ENCODE measurements around the gene NFATC4.

NFATC4 gene

DNA sequence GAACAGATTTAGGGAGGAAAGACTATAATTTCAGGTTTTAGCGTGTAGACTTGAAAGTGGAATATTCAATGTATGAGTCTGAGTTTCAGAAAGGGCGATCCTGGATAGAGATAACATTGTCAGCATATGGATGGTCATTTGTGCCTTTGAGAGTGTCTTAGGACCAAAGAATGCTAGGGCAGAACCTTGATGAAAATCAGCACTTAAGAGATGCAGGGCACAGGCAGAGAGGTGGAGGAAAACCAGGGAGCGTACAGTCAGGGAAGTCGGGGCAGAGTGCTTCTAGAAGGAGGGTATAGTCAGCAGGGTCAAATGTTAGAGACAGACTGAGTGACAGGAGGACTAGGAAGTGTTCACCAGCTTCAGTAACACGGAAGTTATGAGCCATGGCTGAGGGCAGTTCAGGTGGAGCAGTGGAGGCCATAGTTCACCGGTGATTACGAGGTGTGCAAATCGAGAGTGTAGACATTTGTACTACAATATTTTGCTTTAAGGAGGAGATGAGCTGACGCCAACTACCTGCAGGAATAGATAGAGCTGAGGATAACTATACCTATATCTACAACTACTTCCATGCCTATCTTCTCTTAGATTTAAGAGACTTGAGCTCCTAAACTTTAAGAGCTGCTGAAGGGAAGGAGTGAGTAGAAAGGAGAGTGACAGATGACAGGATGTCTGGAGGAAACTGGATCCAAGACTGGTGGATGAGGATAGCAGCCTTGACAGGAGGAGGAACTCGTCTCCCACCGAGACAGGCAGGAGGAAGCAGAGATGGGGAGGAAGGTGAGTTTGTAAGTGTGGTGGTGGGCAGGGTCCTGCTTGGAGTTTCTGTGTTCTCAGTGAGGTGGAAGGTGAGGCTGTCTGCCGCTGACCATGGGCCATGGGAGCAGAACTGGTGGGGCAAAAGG lies 55.0 kb downstream of the NFATC4 start:
- no peaks in the 10 kb centered on the region for H3K36me3 ChIP-seq (ENCODE audit: control insufficient read depth, insufficient read depth, low read length)
- H3K4me1 ChIP-seq (ENCODE audit: control insufficient read depth, insufficient read depth, low read length, poor library complexity, severe bottlenecking), result no peaks in the 10 kb centered on the region
- H3K9me3 ChIP-seq (ENCODE audit: control insufficient read depth, low read length), result no peaks in the 10 kb centered on the region
- 86 to 93% methylated on average over 7 to 10 of the region's 12 CpGs for WGBS, 2 experiments (ENCODE audit: insufficient coverage in 2 of 2)
- H3K27ac ChIP-seq (ENCODE audit: low read depth, low read length, severe bottlenecking), result no peak overlapping the region
- H3K4me3 ChIP-seq (ENCODE audit: extremely low read depth, insufficient read depth, low read length, poor library complexity, severe bottlenecking), result no peak overlapping the region

DNA sequence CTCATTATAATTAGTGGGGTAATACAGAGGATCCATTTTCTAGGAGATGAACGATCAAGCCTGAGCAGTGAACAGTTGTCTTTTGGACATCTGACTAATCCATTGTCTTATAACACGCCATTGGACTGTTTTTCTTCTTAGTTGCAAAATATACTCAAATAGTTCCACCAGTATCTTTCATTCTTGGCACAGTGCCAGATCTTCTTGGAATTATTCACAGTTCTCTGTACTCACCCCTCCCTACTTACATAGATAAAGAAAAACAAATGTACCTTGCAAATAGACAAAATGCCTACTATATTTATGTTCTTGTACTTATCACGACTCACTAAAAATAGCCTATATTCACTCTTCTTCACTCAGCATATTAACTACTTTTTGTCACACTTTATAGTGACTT lies 57.7 kb downstream of the NFATC4 start:
- Histone ChIP-seq H3K27ac (ENCODE audit: low read depth, low read length, severe bottlenecking) (no peak overlapping the region), H3K9me3 (ENCODE audit: control insufficient read depth, low read length) (no peaks in the 10 kb centered on the region), H3K36me3 (ENCODE audit: control insufficient read depth, insufficient read depth, low read length) (no peaks in the 10 kb centered on the region), H3K4me1 (ENCODE audit: control insufficient read depth, insufficient read depth, low read length, poor library complexity, severe bottlenecking) (peaks cover 4% of the 10 kb centered on the region), H3K4me3 (ENCODE audit: extremely low read depth, insufficient read depth, low read length, poor library complexity, severe bottlenecking) (no peak overlapping the region)
- 86 to 90% methylated on average over 2 to 3 of the region's 3 CpGs for WGBS, 2 experiments (ENCODE audit: insufficient coverage in 2 of 2)

DNA sequence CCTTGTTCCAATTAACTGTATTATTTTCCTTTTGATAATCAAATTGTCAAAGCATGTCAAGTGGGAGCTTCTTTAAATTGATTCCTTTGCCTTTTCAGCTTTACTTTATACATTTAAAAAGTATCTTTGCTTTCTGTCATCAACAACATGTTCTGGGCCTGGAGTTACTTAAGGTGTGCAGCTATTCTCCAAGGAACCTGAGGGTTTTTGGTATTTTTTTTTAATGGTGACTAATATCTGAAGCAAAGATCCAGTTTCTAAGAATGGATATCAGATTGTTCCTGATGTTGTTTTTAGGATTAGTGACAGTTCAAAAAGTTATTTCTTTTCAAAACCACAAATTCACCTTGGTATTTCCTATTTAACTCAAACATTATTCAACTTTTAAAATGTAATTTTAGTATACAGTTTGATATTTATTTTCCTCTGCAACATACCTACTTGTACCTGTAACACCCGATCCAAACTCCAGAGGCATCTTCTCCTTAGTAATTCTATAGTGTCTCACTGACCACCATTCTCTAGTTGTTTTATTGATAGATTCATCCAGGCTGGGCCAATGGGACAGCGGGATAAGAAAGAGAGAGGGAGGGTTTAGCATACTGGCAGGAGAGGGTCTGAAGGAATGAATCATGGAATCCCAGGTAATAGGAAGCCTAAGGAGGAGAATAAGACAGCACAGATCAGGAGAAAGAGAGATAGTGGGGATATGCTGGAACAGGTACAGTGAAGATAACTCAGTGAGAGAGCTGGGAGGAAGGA lies 58.3 kb downstream of the NFATC4 start:
- no peak overlapping the region for H3K27ac ChIP-seq (ENCODE audit: low read depth, low read length, severe bottlenecking)
- H3K4me3 ChIP-seq (ENCODE audit: extremely low read depth, insufficient read depth, low read length, poor library complexity, severe bottlenecking), result no peak overlapping the region
- peaks cover 9% of the 10 kb centered on the region for H3K4me1 ChIP-seq (ENCODE audit: control insufficient read depth, insufficient read depth, low read length, poor library complexity, severe bottlenecking)
- H3K36me3 ChIP-seq (ENCODE audit: control insufficient read depth, insufficient read depth, low read length), result no peaks in the 10 kb centered on the region
- no peaks in the 10 kb centered on the region for H3K9me3 ChIP-seq (ENCODE audit: control insufficient read depth, low read length)
- WGBS, 2 experiments (ENCODE audit: insufficient coverage in 2 of 2), result 100% methylated on average over 1 of the region's 2 CpGs; no CpG with 5 or more reads in 1 of the 2 experiments

DNA sequence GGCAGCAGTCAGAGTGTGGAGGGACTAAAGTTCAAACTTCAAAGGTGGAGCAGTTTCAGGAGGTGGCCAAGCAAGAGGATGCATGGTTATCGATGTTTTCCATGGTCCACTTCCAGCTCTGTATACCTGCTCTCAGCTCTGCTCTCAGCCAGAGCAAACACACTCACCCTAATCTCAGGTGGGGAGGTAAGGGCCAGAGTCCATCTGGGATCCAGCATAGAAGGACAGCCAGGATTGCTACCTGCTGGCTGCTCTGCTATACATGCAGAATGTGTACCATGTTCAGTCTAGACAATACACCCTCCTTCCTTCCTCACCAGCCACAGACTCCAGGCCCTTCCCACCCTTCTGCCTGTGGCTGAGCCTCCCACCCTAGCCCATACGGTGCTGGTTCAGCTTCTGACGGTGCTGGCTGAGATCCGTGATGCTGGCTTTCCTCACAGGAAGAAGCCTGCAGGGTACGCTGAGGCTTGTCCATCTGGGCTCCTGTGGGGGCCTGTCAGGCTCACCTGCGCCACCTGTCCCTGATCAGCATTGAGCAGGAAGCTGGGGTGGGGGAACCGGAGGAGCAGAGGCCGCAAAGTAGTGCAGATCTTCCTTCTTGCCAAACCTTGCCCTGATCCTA lies 59.0 kb downstream of the NFATC4 start:
- 76 to 90% methylated on average over 3 to 7 of the region's 8 CpGs for WGBS, 2 experiments (ENCODE audit: insufficient coverage in 2 of 2)
- Histone ChIP-seq H3K4me1 (ENCODE audit: control insufficient read depth, insufficient read depth, low read length, poor library complexity, severe bottlenecking) (peaks cover 12% of the 10 kb centered on the region), H3K27ac (ENCODE audit: low read depth, low read length, severe bottlenecking) (no peak overlapping the region), H3K36me3 (ENCODE audit: control insufficient read depth, insufficient read depth, low read length) (peaks cover 3% of the 10 kb centered on the region), H3K4me3 (ENCODE audit: extremely low read depth, insufficient read depth, low read length, poor library complexity, severe bottlenecking) (no peak overlapping the region), H3K9me3 (ENCODE audit: control insufficient read depth, low read length) (no peaks in the 10 kb centered on the region)

DNA sequence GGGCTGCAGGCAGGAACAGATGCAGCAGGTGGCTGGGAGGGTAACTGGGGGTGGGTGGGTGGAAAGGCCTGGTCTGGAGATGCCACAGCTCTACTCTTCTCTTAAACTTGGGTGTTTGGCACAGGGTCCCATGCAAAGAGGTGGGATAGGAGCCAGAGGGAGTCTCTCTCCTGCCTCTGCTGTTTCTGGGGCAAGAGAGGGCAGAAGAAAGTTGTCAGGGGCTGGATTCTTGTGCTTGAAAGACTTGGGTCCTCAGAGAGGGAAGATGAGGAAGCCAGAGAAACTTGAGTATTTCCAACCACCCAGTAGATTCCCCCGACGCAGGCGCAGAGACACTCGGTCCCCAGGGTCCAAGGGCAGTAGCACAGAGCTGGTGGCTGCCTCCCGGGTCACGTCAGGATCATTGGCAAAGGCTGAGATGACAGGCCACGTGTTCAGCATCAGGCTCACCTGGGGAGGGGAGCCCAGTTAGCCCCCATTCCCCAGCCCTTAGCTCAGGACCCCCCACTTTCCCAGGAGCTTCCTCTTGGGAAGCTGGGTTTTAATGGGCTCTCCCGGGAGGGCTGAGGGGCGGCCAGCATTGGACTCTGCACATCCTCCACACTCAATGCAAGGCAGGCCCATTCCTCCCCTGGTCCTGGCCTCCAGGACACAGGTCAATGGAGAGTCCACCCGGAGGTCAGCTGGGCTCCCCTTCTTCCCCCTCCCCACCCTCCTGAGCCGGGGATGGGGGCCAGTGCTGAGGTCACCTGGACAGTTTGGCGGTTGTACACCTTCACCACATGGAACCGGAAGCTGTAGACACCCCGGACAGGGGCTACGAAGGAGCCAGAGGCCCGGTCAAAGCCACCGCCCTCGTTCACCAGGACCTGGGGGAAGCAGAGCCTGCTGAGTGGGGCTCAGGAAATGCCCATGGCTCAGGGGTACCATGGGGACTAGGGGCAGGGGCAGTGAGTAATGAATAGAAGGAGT lies 59.8 kb downstream of the NFATC4 start:
- WGBS, 2 experiments (ENCODE audit: insufficient coverage in 2 of 2), result 92 to 93% methylated on average over 10 to 18 of the region's 18 CpGs
- Histone ChIP-seq H3K27ac (ENCODE audit: low read depth, low read length, severe bottlenecking) (no peak overlapping the region), H3K4me3 (ENCODE audit: extremely low read depth, insufficient read depth, low read length, poor library complexity, severe bottlenecking) (no peak overlapping the region), H3K36me3 (ENCODE audit: control insufficient read depth, insufficient read depth, low read length) (peaks cover 8% of the 10 kb centered on the region), H3K9me3 (ENCODE audit: control insufficient read depth, low read length) (no peaks in the 10 kb centered on the region), H3K4me1 (ENCODE audit: control insufficient read depth, insufficient read depth, low read length, poor library complexity, severe bottlenecking) (peaks cover 12% of the 10 kb centered on the region)

DNA sequence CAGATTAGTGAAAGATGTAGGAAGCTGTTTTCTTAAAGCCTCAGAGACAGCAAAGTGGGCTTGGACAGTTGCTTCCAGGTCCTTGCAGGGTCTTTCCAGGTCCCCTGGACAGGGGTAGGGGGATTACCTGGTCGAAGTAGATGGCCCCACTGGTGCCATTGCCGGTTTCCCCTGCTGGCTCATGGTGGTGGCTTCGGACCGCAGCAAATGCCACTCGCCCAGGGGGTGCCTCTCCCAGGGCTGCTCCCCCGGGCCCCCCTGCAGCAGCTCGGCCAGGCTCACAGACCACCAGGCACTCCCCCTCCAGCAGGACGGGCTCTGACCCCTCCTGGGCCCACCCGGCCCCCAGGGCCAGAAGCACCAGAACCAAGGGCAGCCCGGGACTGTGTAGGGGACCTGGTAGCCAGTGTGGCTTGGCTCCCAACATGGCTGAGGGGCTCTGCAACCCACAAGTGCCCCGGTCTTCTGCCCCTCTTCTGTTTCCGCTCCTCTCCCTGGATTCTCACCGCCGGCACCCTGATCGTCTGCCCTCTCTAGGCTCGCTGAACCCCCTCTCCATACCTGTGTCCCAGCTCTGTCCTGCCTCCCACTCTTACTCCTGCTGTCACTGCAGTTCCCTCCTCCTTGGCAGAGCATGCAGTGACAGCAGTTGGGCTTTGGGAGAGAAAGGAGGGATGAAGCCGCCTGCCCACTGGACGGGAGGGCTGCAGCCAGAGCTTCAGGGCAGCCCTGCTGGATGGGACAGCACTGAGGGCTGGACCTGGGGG lies 60.8 kb downstream of the NFATC4 start:
- peaks cover 12% of the 10 kb centered on the region for H3K4me1 ChIP-seq (ENCODE audit: control insufficient read depth, insufficient read depth, low read length, poor library complexity, severe bottlenecking)
- H3K36me3 ChIP-seq (ENCODE audit: control insufficient read depth, insufficient read depth, low read length), result peaks cover 18% of the 10 kb centered on the region
- 87 to 90% methylated on average over 13 to 18 of the region's 18 CpGs for WGBS, 2 experiments (ENCODE audit: insufficient coverage in 2 of 2)
- H3K9me3 ChIP-seq (ENCODE audit: control insufficient read depth, low read length), result no peaks in the 10 kb centered on the region
- no peak overlapping the region for H3K27ac ChIP-seq (ENCODE audit: low read depth, low read length, severe bottlenecking)
- no peak overlapping the region for H3K4me3 ChIP-seq (ENCODE audit: extremely low read depth, insufficient read depth, low read length, poor library complexity, severe bottlenecking)

Measured in mesodermal cell (in vitro differentiated cells).